CD14-positive monocyte (primary cell): ENCODE data around the gene DYNC1LI1. TPM values are rescaled to one million over a fixed set of nuclear protein-coding genes. Genes with fewer than 3 reads are reported as not detected.
A peak's percentile ranks its signal among the peaks of the same experiment; 100 is the strongest.

Experiments
- DNase-seq, 3 donors: peaks; one replicate each; pipeline ENCODE4 v3.0.0-alpha.2; 2011 to 2022
- H2AFZ ChIP-seq: 2 replicates; pipeline ENCODE4 v1.6.0; 2012; ENCODE audit warnings: mild to moderate bottlenecking, low read depth, low read length, inconsistent platforms; ENCODE audit not compliant: insufficient read depth, poor library complexity, severe bottlenecking
- H3K27ac ChIP-seq, 2 donors: 1 replicate in 1 of 2; 2 replicates in 1 of 2; pipeline ENCODE4 v1.5.1; 2012 to 2013; ENCODE audit warnings: low read length in 2 of 2, control low read depth in 1 of 2, inconsistent platforms in 1 of 2, low read depth in 1 of 2, mild to moderate bottlenecking in 1 of 2
- H3K27me3 ChIP-seq, 2 donors: one replicate each; pipeline versions ENCODE4 v1.6.0 to v1.6.1; 2011 to 2013; ENCODE audit warnings: low read length in 2 of 2; ENCODE audit not compliant: control insufficient read depth in 2 of 2, insufficient read depth in 2 of 2
- H3K36me3 ChIP-seq, 2 donors: replicated peaks in 1 of 2; 1 replicate in 1 of 2; 2 replicates in 1 of 2; pipeline versions ENCODE4 v1.5.1 to v1.6.1; 2012 to 2013; ENCODE audit warnings: low read length in 2 of 2, control low read depth in 1 of 2, inconsistent platforms in 1 of 2, mild to moderate bottlenecking in 1 of 2; ENCODE audit not compliant: insufficient read depth in 2 of 2, control insufficient read depth in 1 of 2
- H3K4me1 ChIP-seq, 2 donors: 1 replicate in 1 of 2; 2 replicates in 1 of 2; pipeline versions ENCODE4 v1.5.1 to v1.6.1; 2012 to 2013; ENCODE audit warnings: low read length in 2 of 2, control low read depth in 1 of 2, inconsistent platforms in 1 of 2, mild to moderate bottlenecking in 1 of 2, moderate library complexity in 1 of 2; ENCODE audit not compliant: insufficient read depth in 2 of 2, control insufficient read depth in 1 of 2
- H3K4me2 ChIP-seq: replicated peaks from 2 replicates; pipeline ENCODE3; 2012; ENCODE audit warnings: low read length, moderate library complexity, mild to moderate bottlenecking; ENCODE audit not compliant: poor library complexity, severe bottlenecking; ENCODE audit errors: extremely low read depth
- H3K4me3 ChIP-seq, 3 experiments: fragments of 200-600 bp in 1 of 3; sonication (generic) in 1 of 3; replicated peaks in 1 of 3; 1 replicate in 2 of 3; 2 replicates in 1 of 3; pipeline ENCODE4 v1.5.1; 2011 to 2013; ENCODE audit warnings: low read length in 3 of 3, mild to moderate bottlenecking in 3 of 3, control low read depth in 2 of 3, low read depth in 2 of 3, inconsistent platforms in 1 of 3, moderate library complexity in 1 of 3
- H3K79me2 ChIP-seq: 2 replicates; pipeline ENCODE4 v1.6.0; 2012; ENCODE audit warnings: mild to moderate bottlenecking, control low read depth, inconsistent platforms, low read length, moderate library complexity; ENCODE audit not compliant: insufficient read depth
- H3K9ac ChIP-seq: 2 replicates; pipeline ENCODE4 v1.6.0; 2017; ENCODE audit warnings: low read length, mild to moderate bottlenecking; ENCODE audit not compliant: insufficient read depth, poor library complexity, severe bottlenecking
- H3K9me3 ChIP-seq, 2 donors: replicated peaks in 1 of 2; 1 replicate in 1 of 2; 2 replicates in 1 of 2; pipeline versions ENCODE4 v1.5.1 to v1.6.1; 2012 to 2013; ENCODE audit warnings: low read length in 2 of 2, control low read depth in 1 of 2; ENCODE audit not compliant: control insufficient read depth in 1 of 2, insufficient read depth in 1 of 2
- H4K20me1 ChIP-seq: 2 replicates; pipeline ENCODE4 v1.6.0; 2012; ENCODE audit warnings: mild to moderate bottlenecking, low read length, control low read depth, moderate library complexity; ENCODE audit not compliant: insufficient read depth
- H3K27ac Mint-ChIP-seq, 7 donors: one replicate each; pipeline ENCODE4 v1.8.0; 2020; ENCODE audit warnings: mild to moderate bottlenecking in 7 of 7, mixed read lengths in 7 of 7, moderate library complexity in 6 of 7, inconsistent platforms in 2 of 7
- H3K27me3 Mint-ChIP-seq, 3 donors: one replicate each; pipeline ENCODE4 v1.8.0; 2021 to 2022; ENCODE audit warnings: low read depth in 3 of 3, mild to moderate bottlenecking in 3 of 3, mixed read lengths in 3 of 3, moderate library complexity in 3 of 3, inconsistent platforms in 1 of 3
- H3K36me3 Mint-ChIP-seq, 2 donors: one replicate each; pipeline ENCODE4 v1.8.0; 2020; ENCODE audit warnings: mixed read lengths in 2 of 2, inconsistent platforms in 1 of 2, mild to moderate bottlenecking in 1 of 2
- H3K4me1 Mint-ChIP-seq: one replicate; pipeline ENCODE4 v1.8.0; 2020; ENCODE audit warnings: mild to moderate bottlenecking, mixed read lengths
- H3K4me3 Mint-ChIP-seq, 2 donors: one replicate each; pipeline ENCODE4 v1.8.0; 2020; ENCODE audit warnings: mild to moderate bottlenecking in 2 of 2, mixed read lengths in 2 of 2, moderate library complexity in 1 of 2
- H3K9me3 Mint-ChIP-seq, 7 donors: one replicate each; pipeline ENCODE4 v1.8.0; 2020 to 2022; ENCODE audit warnings: mixed read lengths in 7 of 7, mild to moderate bottlenecking in 6 of 7, moderate library complexity in 6 of 7, inconsistent platforms in 2 of 7
- WGBS: methylation state at CpG from one replicate; pipeline ENCODE4 v1.1.5; 2013; ENCODE audit warnings: missing lambda C conversion rate; ENCODE audit not compliant: insufficient coverage; 5-methylcytosine and 5-hydroxymethylcytosine counted together
- intact Hi-C, 2 donors: fragments of 100-400 bp; cut with micrococcal nuclease; formaldehyde crosslinking; loops; one replicate each; pipeline versions ENCODE4 v1.15.0 to v1.15.1; 2023
- polyA plus RNA-seq, 3 donors: library from polyadenylated mRNA; depleted of rRNA in 1 of 3; unstranded in 2 of 3; stranded (reverse) in 1 of 3; fragments of 300-500 nt in 2 of 3; fragments of >200 nt in 1 of 3; fragmentation: Illumina TruSeq in 2 of 3; gene quantifications; 1 replicate in 2 of 3; 2 replicates in 1 of 3; pipeline ENCODE4 v1.2.3, GENCODE V29; 2012 to 2021
- TF ChIP-seq, protein P1 (sequence below): fragments of 200-600 bp; IDR thresholded peaks from one replicate; pipeline ENCODE4 v1.8.0; 2022; ENCODE audit warnings: antibody characterized with exemption, mild to moderate bottlenecking

DYNC1LI1 gene
- polyA plus RNA-seq, 3 donors, result 23.5 to 50.1 (median 46.8) TPM

DNA sequence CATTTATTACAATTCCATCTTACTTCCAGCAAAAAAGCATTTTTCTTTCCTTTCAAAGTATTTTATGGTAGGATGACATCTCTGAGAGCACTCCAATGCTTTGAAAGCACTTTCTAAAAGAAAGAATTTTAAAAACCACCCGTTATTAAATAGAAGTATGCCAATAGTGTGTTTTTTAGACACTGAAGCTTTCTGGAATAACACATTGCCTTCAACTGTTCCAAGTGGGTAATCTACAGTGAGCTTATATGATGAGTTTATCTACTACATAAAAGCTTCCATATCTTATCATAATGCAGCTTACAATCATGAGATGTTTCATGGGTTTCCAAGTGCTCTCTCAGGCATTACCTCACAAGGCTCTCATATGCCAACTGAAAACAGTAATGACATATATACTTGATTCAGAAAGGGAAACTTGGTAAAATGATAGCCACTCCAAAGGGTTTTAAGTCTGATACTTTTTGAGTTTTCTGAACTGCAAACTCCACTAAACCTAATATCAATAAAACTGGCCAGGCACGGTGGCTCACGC, 82.1 kb downstream of the DYNC1LI1 start:
- Mint-ChIP-seq H3K27ac (peak overlapping the region in 4 of 7 donors; percentile 4 to 12 (median 8)), H3K4me1 (peaks cover 25% of the 10 kb centered on the region), H3K27me3 (no peaks in the 10 kb centered on the region), H3K9me3 (no peaks in the 10 kb centered on the region), H3K36me3 (peaks cover 36 to 52% of the 10 kb centered on the region in 2 donors), H3K4me3 (no peak overlapping the region)
- DNase-seq, result no peak
- Histone ChIP-seq H3K79me2 (peaks cover 88% of the 10 kb centered on the region), H4K20me1 (peaks cover 38% of the 10 kb centered on the region), H3K9me3 (no peaks in the 10 kb centered on the region), H3K27ac (peak overlapping the region in 1 of 2 donors; percentile 3), H3K4me3 (no peak overlapping the region), H3K36me3 (peaks cover 40 to 70% of the 10 kb centered on the region in 2 donors), H3K27me3 (no peaks in the 10 kb centered on the region), H3K9ac (no peak overlapping the region), H3K4me1 (peaks cover 16 to 30% of the 10 kb centered on the region in 2 donors), H2AFZ (no peak overlapping the region), H3K4me2 (no peak overlapping the region)
- 100% methylated on average over 2 of the region's 3 CpGs for WGBS
- TF ChIP-seq, protein P1, sequence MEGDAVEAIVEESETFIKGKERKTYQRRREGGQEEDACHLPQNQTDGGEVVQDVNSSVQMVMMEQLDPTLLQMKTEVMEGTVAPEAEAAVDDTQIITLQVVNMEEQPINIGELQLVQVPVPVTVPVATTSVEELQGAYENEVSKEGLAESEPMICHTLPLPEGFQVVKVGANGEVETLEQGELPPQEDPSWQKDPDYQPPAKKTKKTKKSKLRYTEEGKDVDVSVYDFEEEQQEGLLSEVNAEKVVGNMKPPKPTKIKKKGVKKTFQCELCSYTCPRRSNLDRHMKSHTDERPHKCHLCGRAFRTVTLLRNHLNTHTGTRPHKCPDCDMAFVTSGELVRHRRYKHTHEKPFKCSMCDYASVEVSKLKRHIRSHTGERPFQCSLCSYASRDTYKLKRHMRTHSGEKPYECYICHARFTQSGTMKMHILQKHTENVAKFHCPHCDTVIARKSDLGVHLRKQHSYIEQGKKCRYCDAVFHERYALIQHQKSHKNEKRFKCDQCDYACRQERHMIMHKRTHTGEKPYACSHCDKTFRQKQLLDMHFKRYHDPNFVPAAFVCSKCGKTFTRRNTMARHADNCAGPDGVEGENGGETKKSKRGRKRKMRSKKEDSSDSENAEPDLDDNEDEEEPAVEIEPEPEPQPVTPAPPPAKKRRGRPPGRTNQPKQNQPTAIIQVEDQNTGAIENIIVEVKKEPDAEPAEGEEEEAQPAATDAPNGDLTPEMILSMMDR, result no peak
- intact Hi-C loops, result no loop called here

DNA sequence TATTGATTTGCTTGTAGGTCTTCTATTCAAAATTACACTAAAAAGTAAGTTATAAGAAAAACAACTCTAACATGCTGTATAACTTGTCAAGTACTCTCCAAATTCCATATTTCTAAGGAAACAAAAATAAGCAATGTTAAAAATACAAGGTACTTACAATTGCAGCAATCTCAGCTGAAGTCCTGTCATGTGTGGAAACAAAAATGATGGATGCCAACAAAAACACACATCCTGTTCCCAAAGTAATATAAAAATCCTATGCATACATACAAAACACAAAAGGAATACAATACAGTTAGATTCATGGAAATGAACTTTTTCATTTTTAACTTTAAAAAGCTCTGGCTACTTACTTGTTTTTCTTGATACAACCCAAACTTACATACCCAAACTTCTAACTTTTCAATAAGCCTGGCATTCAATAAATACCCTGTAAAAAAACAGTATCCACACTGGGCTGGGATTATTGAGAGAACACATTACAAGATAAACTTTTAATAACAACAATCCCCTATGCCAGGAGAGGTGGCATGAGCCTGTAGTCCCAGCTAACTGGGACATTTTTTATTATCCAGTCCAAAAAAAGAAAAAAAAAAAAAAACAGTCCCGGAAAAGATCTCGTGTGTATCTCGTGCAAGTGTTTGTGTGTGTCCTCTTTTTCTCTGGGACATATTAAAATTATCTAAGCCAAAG, 82.7 kb downstream of the DYNC1LI1 start:
- Histone ChIP-seq H4K20me1 (peaks cover 32% of the 10 kb centered on the region), H3K9ac (no peak overlapping the region), H3K27ac (peak overlapping the region in 1 of 2 donors; percentile 21), H3K4me1 (peaks cover 16 to 25% of the 10 kb centered on the region in 2 donors), H3K27me3 (no peaks in the 10 kb centered on the region), H3K36me3 (peaks cover 44 to 70% of the 10 kb centered on the region in 2 donors), H3K9me3 (no peaks in the 10 kb centered on the region), H3K4me2 (no peak overlapping the region), H2AFZ (no peak overlapping the region), H3K4me3 (no peak overlapping the region), H3K79me2 (peaks cover 88% of the 10 kb centered on the region)
- peak overlapping the region in 2 of 7 donors; percentile 8 to 12 for H3K27ac Mint-ChIP-seq
- H3K4me1 Mint-ChIP-seq, result peaks cover 25% of the 10 kb centered on the region
- intact Hi-C loops, result no loop called here
- H3K9me3 Mint-ChIP-seq, result no peaks in the 10 kb centered on the region
- H3K4me3 Mint-ChIP-seq, result no peak overlapping the region
- peaks cover 40 to 56% of the 10 kb centered on the region in 2 donors for H3K36me3 Mint-ChIP-seq
- WGBS, result no CpG with 5 or more reads among the region's 3 CpGs
- DNase-seq, result no peak
- TF ChIP-seq, protein P1, result no peak
- H3K27me3 Mint-ChIP-seq, result no peaks in the 10 kb centered on the region
